NCI-H2227 treated with DMSO at 0.1 percent for 48 hours (cell line): ENCODE data around the gene FAF1.

Experiments
- DNase-seq: peaks from one replicate; lab custom pipeline; 2025; lab: John Stamatoyannopoulos, UW

The FAF1 gene

GRCh38 chr1:50633465-50633864 lies 326.6 kb downstream of the FAF1 start:
- peak; percentile 73 for DNase-seq

GRCh38 chr1:50631161-50631560 lies 328.9 kb downstream of the FAF1 start:
- DNase-seq, result no peak

- DNase-seq, result no peak
Observed at GRCh38 chr1:50622259-50622658, 337.8 kb downstream of the FAF1 start.

DNA sequence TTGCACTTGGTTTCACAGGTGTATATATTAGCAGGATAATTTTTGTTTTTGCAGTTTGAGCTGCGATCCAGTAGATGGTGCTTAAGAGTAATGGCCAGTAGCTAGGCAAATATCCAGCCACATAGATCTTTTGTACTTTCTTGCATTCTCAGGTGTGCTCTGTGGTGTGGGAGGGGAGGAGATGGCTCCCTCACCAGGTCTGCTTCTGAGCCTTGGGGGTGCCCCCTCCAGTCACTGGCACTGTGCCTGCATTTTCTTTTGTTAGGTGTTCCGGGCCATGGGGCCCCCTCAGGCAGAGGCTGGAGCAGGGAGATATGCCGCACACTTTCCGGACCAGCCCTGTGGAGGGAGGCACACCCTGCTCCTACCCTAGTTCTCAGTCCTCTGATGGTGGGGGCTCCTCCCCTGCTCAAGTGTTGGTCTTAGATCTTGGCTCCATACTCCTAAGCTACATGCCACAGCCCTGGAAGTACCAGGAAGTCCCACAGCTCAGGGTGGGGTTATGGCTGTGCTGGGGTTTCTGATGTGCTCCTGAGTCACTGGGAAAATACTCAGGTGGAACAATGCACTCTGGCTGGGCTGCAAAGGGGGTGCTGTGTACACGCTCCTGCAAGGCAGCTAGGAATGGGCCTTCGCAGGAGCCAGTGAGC lies 339.3 kb downstream of the FAF1 start:
- DNase-seq, result no peak

GRCh38 chr1:50615036-50615750 lies 344.9 kb downstream of the FAF1 start:
- no peak for DNase-seq

- DNase-seq, result no peak
Observed at GRCh38 chr1:50611675-50612074, 348.4 kb downstream of the FAF1 start.

GRCh38 chr1:50610563-50610962 lies 349.5 kb downstream of the FAF1 start:
- DNase-seq, result no peak

DNA sequence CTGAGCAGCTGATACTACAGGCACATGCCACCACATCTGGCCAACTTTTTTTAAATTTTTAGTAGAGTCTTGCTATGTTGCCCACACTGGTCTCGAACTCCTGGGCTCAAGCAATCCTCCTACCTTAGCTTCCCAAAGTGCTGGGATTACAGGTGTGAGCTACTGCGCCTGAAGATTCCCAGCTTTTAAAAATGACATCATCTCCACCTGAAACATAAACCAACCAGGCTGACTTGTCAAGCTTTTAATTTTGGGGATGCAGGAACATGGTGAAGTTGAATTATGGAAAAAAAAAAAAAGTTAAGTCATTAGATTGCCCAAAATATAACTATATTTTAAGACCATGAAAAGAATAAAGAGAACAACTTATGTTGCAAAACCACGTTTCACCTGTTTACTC lies 350.6 kb downstream of the FAF1 start:
- DNase-seq, result no peak

GRCh38 chr1:50605186-50605875 lies 354.7 kb downstream of the FAF1 start:
- DNase-seq, result peak; percentile 21

- DNase-seq, result no peak
Observed at GRCh38 chr1:50604580-50604979, 355.5 kb downstream of the FAF1 start.

GRCh38 chr1:50603274-50604271 lies 356.5 kb downstream of the FAF1 start:
- DNase-seq, result no peak

GRCh38 chr1:50599546-50599945 lies 360.5 kb downstream of the FAF1 start:
- no peak for DNase-seq

- no peak for DNase-seq
Observed at GRCh38 chr1:50595874-50596273, 364.2 kb downstream of the FAF1 start.

GRCh38 chr1:50593515-50593914 lies 366.6 kb downstream of the FAF1 start:
- peak; percentile 64 for DNase-seq

GRCh38 chr1:50591598-50591997 lies 368.5 kb downstream of the FAF1 start:
- DNase-seq, result no peak

DNA sequence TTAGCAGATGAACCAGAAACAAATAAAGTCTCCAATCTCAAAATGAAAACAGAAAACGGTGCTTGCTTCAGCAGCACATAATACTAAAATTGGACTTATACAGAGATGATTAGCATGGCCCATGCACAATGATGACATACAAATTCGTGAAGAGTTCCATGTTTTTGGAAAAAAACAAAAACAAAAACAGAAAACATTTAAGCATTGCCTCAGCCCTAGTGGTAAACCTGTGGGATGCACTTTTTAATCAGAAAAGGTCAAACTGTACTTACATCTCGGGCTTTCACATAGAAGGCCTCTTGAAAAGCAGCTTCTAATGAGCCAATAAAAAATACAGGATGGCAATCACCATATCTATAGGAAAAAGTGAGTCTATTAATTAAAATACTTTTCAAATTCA lies 377.7 kb downstream of the FAF1 start:
- no peak for DNase-seq

DNA sequence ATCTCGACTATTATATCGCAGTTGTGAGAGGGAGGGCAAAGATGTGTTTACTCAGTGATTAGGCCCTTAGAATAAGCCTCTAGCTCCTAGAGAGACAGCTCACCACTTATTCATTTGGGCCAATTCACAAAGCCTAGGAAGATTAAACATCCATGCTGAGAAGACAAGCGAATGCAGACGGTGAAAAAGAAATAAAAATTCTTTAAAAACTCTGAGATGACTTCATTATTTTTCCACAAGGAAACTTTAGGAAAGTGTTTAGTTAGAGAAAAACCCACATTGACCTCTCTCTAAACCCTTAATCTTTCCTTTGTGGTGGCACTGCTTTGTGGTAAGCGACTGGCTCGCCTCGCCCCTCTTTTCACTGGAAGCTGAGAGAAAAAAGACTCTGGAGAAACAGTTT lies 390.0 kb downstream of the FAF1 start:
- peak; percentile 68 for DNase-seq

DNA sequence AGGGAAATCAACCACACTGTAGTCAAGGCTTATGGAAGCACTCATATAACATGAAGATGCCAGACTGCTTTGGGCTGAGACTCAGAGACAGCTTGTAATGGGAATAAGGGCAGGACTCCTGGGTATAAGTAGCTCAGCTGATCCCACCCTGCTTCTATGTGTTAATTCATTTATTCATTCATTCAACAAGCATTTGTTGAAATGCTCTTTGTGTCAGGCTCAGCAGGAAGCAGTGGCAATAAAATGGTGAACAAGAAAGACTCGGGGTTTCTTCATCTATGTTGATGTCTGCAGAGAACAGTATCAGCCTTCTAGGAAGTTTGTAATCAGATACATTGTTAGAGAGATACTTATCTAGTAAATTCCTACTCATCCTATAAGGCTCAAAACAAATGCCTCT lies 391.3 kb downstream of the FAF1 start:
- no peak for DNase-seq

DNA sequence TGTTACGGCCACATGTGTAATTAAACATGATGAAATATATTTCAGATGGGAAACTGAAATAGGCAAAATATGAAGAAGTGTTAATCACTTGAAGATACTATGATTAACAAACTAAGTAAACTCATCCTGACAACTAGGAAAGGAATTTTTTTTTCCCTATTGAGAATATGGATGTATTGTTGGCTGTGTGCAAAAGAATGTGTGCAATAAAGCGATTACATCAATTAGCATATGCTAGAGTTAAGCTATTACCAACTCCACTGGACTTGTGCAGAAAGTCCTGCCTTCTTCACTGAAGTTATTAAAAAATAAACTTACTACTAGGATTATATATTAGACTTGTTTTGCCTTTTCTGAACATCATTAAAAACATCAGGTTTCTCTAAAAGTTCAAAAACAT lies 393.7 kb downstream of the FAF1 start:
- DNase-seq, result no peak

GRCh38 chr1:50564417-50564816 lies 395.6 kb downstream of the FAF1 start:
- no peak for DNase-seq

GRCh38 chr1:50562106-50562505 lies 398.0 kb downstream of the FAF1 start:
- DNase-seq, result no peak

DNA sequence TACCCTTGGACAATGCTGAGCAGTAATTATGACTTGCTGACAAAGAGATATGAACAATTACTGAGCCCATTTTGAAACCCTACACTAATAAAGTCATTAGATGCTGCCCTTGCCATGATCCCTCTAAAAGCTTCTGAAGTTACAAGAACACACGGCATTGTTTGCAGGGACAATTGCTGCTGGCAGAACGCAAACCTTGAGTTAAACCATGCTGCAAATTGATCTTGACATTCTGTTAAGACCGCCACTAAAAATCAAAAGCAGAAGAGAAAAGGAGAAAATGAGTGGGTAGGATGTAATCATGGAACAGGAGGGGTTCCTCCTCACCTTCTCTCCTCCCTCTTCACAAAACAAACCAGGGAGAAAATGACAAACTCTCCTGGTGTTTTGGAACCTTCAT lies 400.6 kb downstream of the FAF1 start:
- peak; percentile 97 for DNase-seq
